Measurements from ENCODE around the gene SCD5.

GRCh38 chr4:82594456-82594855 is 204.1 kb downstream of the SCD5 start:
- TF ChIP-seq CTCF (IDR thresholded peaks at IDR 0.05; ENCODE audit: insufficient read depth, low read depth, low read length), result no peak
- TF ChIP-seq EZH2 (IDR thresholded peaks at IDR 0.05; ENCODE audit: insufficient read depth, low read length), result no peak

Data from astrocyte (in vitro differentiated cells and primary cell).